Gastrocnemius medialis (tissue), 4 donors: ENCODE data around the gene LCNL1.
A peak's percentile ranks its signal among the peaks of the same experiment; 100 is the strongest.

ENCODE experiments used
- POLR2A ChIP-seq, 2 donors: fragments of 450-650 bp; IDR thresholded peaks; one replicate each; pipeline ENCODE4 v1.6.1; 2017; ENCODE audit warnings: antibody characterized with exemption in 2 of 2, mild to moderate bottlenecking in 2 of 2, moderate library complexity in 2 of 2
- TF ChIP-seq, protein P1 (sequence below), 5 experiments: fragments of 450-650 bp in 3 of 5; fragments of 200-600 bp in 2 of 5; sonication (generic) in 2 of 5; IDR thresholded peaks in 4 of 5; conservative IDR thresholded peaks in 1 of 5; 1 replicate in 4 of 5; 2 replicates in 1 of 5; pipeline ENCODE4 v1.5.1; 2016 to 2019; ENCODE audit warnings: antibody characterized with exemption in 5 of 5, mild to moderate bottlenecking in 3 of 5, moderate library complexity in 3 of 5

DNA sequence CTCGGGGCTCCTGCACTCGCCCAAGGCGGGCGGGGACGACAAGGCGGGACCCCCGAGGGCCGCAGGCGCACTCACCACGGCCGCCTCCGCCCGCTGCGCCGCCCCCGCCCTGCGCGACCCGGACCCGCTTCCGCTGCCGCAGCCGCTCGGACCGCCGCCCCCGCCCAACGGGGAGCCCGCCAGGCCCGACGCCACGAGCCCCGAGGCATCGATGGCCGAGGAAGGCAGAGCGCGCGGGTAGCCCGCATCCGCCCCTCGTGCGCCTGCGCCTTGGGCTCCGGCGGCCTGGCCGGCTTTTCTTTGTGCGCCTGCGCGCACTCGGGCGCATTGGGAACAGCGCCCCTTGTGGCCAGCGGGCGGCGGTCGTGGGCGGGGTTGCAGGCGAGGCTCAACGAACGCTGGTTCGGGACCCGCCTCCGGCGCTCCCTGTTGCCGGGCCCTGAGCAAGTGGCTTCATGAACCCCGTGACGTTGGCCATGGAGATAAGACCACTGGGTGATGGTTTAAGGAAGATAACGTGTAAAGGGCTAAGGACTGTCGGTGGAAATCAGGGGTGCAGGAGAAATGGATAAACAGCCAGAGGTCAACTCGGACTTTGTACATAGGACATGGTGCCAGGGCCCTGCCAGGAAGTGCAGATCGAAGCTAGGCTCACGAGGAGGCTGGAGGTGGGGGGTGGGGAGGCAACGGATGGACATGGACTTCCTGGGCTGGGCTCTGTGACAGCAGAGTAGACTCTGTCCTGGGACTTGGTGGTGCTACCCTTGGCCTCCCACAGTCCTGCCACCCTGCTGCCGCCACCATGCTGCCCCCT, 38.1 kb upstream of the LCNL1 start, which contains the start of the genes C8G and FBXW5:
- TF ChIP-seq, protein P1, sequence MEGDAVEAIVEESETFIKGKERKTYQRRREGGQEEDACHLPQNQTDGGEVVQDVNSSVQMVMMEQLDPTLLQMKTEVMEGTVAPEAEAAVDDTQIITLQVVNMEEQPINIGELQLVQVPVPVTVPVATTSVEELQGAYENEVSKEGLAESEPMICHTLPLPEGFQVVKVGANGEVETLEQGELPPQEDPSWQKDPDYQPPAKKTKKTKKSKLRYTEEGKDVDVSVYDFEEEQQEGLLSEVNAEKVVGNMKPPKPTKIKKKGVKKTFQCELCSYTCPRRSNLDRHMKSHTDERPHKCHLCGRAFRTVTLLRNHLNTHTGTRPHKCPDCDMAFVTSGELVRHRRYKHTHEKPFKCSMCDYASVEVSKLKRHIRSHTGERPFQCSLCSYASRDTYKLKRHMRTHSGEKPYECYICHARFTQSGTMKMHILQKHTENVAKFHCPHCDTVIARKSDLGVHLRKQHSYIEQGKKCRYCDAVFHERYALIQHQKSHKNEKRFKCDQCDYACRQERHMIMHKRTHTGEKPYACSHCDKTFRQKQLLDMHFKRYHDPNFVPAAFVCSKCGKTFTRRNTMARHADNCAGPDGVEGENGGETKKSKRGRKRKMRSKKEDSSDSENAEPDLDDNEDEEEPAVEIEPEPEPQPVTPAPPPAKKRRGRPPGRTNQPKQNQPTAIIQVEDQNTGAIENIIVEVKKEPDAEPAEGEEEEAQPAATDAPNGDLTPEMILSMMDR (IDR thresholded peaks at IDR 0.05 in 4 of 5, conservative IDR thresholded peaks at IDR 0.05 in 1 of 5), result peak; percentile 96 to 100 (median 99)
- peak; percentile 97 to 98 for TF ChIP-seq POLR2A (IDR thresholded peaks at IDR 0.05)
